ENCODE results near the gene PPAT.

Gene PPAT

GRCh38 chr4:56440983-56441382 is 5.6 kb upstream of the PPAT start:
- Histone ChIP-seq H3F3A (ENCODE audit: low read depth) (no peaks in the 10 kb centered on the region), H3K36me3 (ENCODE audit: insufficient read depth, low read length) (peaks cover 39% of the 10 kb centered on the region), H2AFZ (ENCODE audit: low read length) (no peak overlapping the region), H3K27me3 (ENCODE audit: insufficient read depth, low read length, poor library complexity, severe bottlenecking) (peaks cover 4% of the 10 kb centered on the region), H3K79me2 (ENCODE audit: insufficient read depth, low read length) (peaks cover 99% of the 10 kb centered on the region), H3K9ac (ENCODE audit: low read depth, low read length, poor library complexity, severe bottlenecking) (peak overlapping the region; percentile 53), H4K20me1 (ENCODE audit: insufficient read depth, low read length, poor library complexity, severe bottlenecking) (peaks cover 85% of the 10 kb centered on the region), H3K4me1 (ENCODE audit: insufficient read depth, low read length, poor library complexity, severe bottlenecking) (peaks cover 59% of the 10 kb centered on the region), H3K4me2 (ENCODE audit: low read depth, low read length, poor library complexity, severe bottlenecking) (peak overlapping the region; percentile 95), H3K4me3 (ENCODE audit: low read length, poor library complexity, severe bottlenecking) (peak overlapping the region; percentile 91), H3K9me3 (ENCODE audit: insufficient read depth, low read depth, low read length) (no peaks in the 10 kb centered on the region), H3K9me2 (replicated peaks; ENCODE audit: low read depth, low read length) (no peaks in the 10 kb centered on the region)
- TF ChIP-seq CTCF (conservative IDR thresholded peaks at IDR 0.05; ENCODE audit: low read length) (no peak), EZH2phosphoT487 (IDR thresholded peaks at IDR 0.05; ENCODE audit: borderline replicate concordance) (no peak)

GRCh38 chr4:56438766-56439165 is 3.4 kb upstream of the PPAT start:
- H3F3A ChIP-seq (ENCODE audit: low read depth), result no peaks in the 10 kb centered on the region
- H3K4me1 ChIP-seq (ENCODE audit: insufficient read depth, low read length, poor library complexity, severe bottlenecking), result peaks cover 53% of the 10 kb centered on the region
- TF ChIP-seq CTCF (conservative IDR thresholded peaks at IDR 0.05; ENCODE audit: low read length) (no peak), EZH2phosphoT487 (IDR thresholded peaks at IDR 0.05; ENCODE audit: borderline replicate concordance) (no peak)
- peak overlapping the region; percentile 53 for H3K9ac ChIP-seq (ENCODE audit: low read depth, low read length, poor library complexity, severe bottlenecking)
- H3K79me2 ChIP-seq (ENCODE audit: insufficient read depth, low read length), result peaks cover 91% of the 10 kb centered on the region
- peak overlapping the region; percentile 95 for H3K4me2 ChIP-seq (ENCODE audit: low read depth, low read length, poor library complexity, severe bottlenecking)
- H3K4me3 ChIP-seq (ENCODE audit: low read length, poor library complexity, severe bottlenecking), result peak overlapping the region; percentile 91
- H3K36me3 ChIP-seq (ENCODE audit: insufficient read depth, low read length), result peaks cover 20% of the 10 kb centered on the region
- no peaks in the 10 kb centered on the region for H3K9me2 ChIP-seq (replicated peaks; ENCODE audit: low read depth, low read length)
- no peaks in the 10 kb centered on the region for H3K9me3 ChIP-seq (ENCODE audit: insufficient read depth, low read depth, low read length)
- no peak overlapping the region for H2AFZ ChIP-seq (ENCODE audit: low read length)
- H3K27me3 ChIP-seq (ENCODE audit: insufficient read depth, low read length, poor library complexity, severe bottlenecking), result peaks cover 4% of the 10 kb centered on the region
- peaks cover 70% of the 10 kb centered on the region for H4K20me1 ChIP-seq (ENCODE audit: insufficient read depth, low read length, poor library complexity, severe bottlenecking)

GRCh38 chr4:56434599-56435139 is 746 bp downstream of the PPAT start:
- H3K79me2 ChIP-seq (ENCODE audit: insufficient read depth, low read length), result peaks cover 91% of the 10 kb centered on the region
- H3F3A ChIP-seq (ENCODE audit: low read depth), result no peaks in the 10 kb centered on the region
- peak overlapping the region; percentile 80 for H2AFZ ChIP-seq (ENCODE audit: low read length)
- H3K9me2 ChIP-seq (replicated peaks; ENCODE audit: low read depth, low read length), result no peaks in the 10 kb centered on the region
- peaks cover 4% of the 10 kb centered on the region for H3K27me3 ChIP-seq (ENCODE audit: insufficient read depth, low read length, poor library complexity, severe bottlenecking)
- H3K4me1 ChIP-seq (ENCODE audit: insufficient read depth, low read length, poor library complexity, severe bottlenecking), result peaks cover 49% of the 10 kb centered on the region
- H3K36me3 ChIP-seq (ENCODE audit: insufficient read depth, low read length), result no peaks in the 10 kb centered on the region
- H3K4me3 ChIP-seq (ENCODE audit: low read length, poor library complexity, severe bottlenecking), result peak overlapping the region; percentile 91
- peaks cover 62% of the 10 kb centered on the region for H4K20me1 ChIP-seq (ENCODE audit: insufficient read depth, low read length, poor library complexity, severe bottlenecking)
- H3K9me3 ChIP-seq (ENCODE audit: insufficient read depth, low read depth, low read length), result no peaks in the 10 kb centered on the region
- H3K9ac ChIP-seq (ENCODE audit: low read depth, low read length, poor library complexity, severe bottlenecking), result peak overlapping the region; percentile 95
- H3K4me2 ChIP-seq (ENCODE audit: low read depth, low read length, poor library complexity, severe bottlenecking), result peak overlapping the region; percentile 94
- no peak for TF ChIP-seq EZH2phosphoT487 (IDR thresholded peaks at IDR 0.05; ENCODE audit: borderline replicate concordance)

- Histone ChIP-seq H3K27me3 (ENCODE audit: insufficient read depth, low read length, poor library complexity, severe bottlenecking) (peaks cover 4% of the 10 kb centered on the region), H3K9me2 (replicated peaks; ENCODE audit: low read depth, low read length) (no peaks in the 10 kb centered on the region), H4K20me1 (ENCODE audit: insufficient read depth, low read length, poor library complexity, severe bottlenecking) (peaks cover 58% of the 10 kb centered on the region), H3K4me2 (ENCODE audit: low read depth, low read length, poor library complexity, severe bottlenecking) (peak overlapping the region; percentile 94), H3K4me1 (ENCODE audit: insufficient read depth, low read length, poor library complexity, severe bottlenecking) (peaks cover 51% of the 10 kb centered on the region), H3K79me2 (ENCODE audit: insufficient read depth, low read length) (peaks cover 91% of the 10 kb centered on the region), H3K36me3 (ENCODE audit: insufficient read depth, low read length) (no peaks in the 10 kb centered on the region), H3K4me3 (ENCODE audit: low read length, poor library complexity, severe bottlenecking) (peak overlapping the region; percentile 91), H3K9me3 (ENCODE audit: insufficient read depth, low read depth, low read length) (no peaks in the 10 kb centered on the region), H3F3A (ENCODE audit: low read depth) (no peaks in the 10 kb centered on the region), H2AFZ (ENCODE audit: low read length) (no peak overlapping the region), H3K9ac (ENCODE audit: low read depth, low read length, poor library complexity, severe bottlenecking) (peak overlapping the region; percentile 95)
- TF ChIP-seq CTCF (conservative IDR thresholded peaks at IDR 0.05; ENCODE audit: low read length) (no peak), EZH2phosphoT487 (IDR thresholded peaks at IDR 0.05; ENCODE audit: borderline replicate concordance) (no peak)
These were observed 2.1 kb downstream of the PPAT start for GRCh38 chr4:56433280-56433679.
